ENCODE results near the gene AATF. TPM values are rescaled to one million over a fixed set of nuclear protein-coding genes. Genes with fewer than 3 reads are reported as not detected.
A peak's percentile ranks its signal among the peaks of the same experiment; 100 is the strongest.

Gene AATF
- total and polyA plus RNA-seq, 2 experiments from 2014 or later, result 31.2 to 35.7 TPM

DNA sequence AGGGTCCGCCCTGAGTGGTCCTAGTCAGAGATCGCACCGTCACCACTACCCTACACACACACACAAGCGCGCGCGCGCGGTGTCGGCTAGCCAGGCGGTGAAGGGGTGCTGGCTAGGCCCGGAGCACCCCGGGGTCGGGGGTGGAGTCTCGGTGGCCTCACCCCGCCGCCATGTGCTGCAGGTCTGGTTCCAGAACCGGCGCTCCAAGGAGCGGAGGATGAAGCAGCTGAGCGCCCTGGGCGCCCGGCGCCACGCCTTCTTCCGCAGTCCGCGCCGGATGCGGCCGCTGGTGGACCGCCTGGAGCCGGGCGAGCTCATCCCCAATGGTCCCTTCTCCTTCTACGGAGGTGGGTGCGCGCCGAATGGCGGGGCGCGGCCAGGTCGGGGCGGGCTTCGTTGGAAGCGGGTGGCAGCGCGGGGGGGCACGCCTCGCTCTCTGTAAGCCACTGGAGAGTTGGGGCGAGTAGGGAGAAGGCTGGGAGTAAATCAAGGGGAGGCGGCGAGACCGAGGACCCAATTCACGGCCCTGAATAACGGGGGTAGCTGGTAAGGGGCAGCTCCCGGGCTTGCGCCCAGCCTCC, 6.6 kb upstream of the AATF start:
- H4K20me1 ChIP-seq (ENCODE audit: insufficient read depth, poor library complexity, severe bottlenecking), result no peaks in the 10 kb centered on the region
- H3K27ac ChIP-seq, result no peak overlapping the region
- TF ChIP-seq CTCF (IDR thresholded peaks at IDR 0.05; ENCODE audit: poor library complexity) (no peak), EZH2phosphoT487 (IDR thresholded peaks at IDR 0.05; ENCODE audit: low read depth, severe bottlenecking, unreplicated experiment) (peak; percentile 93), EZH2 (IDR thresholded peaks at IDR 0.05; ENCODE audit: borderline replicate concordance) (peak; percentile 96)
- peak overlapping the region; percentile 45 for H2AFZ ChIP-seq
- no peaks in the 10 kb centered on the region for H3K36me3 ChIP-seq (replicated peaks; ENCODE audit: insufficient read depth, low read depth)
- peaks cover 99% of the 10 kb centered on the region for H3K27me3 ChIP-seq
- no peak overlapping the region for H3K4me3 ChIP-seq
- H3K9me2 ChIP-seq (replicated peaks; ENCODE audit: insufficient read depth), result no peaks in the 10 kb centered on the region
- H3K9me3 ChIP-seq (ENCODE audit: low read depth), result no peaks in the 10 kb centered on the region
- no peaks in the 10 kb centered on the region for H3K79me2 ChIP-seq
- no peak for DNase-seq (ENCODE audit: low spot score)
- H3K4me1 ChIP-seq (ENCODE audit: insufficient read depth), result peaks cover 15% of the 10 kb centered on the region
- WGBS (ENCODE audit: low lambda C conversion rate, missing lambda C conversion rate), result 2% methylated on average over 45 of the region's 57 CpGs
- peak overlapping the region; percentile 73 for H3K4me2 ChIP-seq

- peak overlapping the region; percentile 73 for H3K4me2 ChIP-seq
- no peak overlapping the region for H3K27ac ChIP-seq
- WGBS (ENCODE audit: low lambda C conversion rate, missing lambda C conversion rate), result 5% methylated on average over 31 of the region's 59 CpGs
- no peaks in the 10 kb centered on the region for H3K9me3 ChIP-seq (ENCODE audit: low read depth)
- no peak for TF ChIP-seq CTCF (IDR thresholded peaks at IDR 0.05; ENCODE audit: poor library complexity)
- peak; percentile 96 for TF ChIP-seq EZH2 (IDR thresholded peaks at IDR 0.05; ENCODE audit: borderline replicate concordance)
- peak; percentile 83 for TF ChIP-seq EZH2phosphoT487 (IDR thresholded peaks at IDR 0.05; ENCODE audit: low read depth, severe bottlenecking, unreplicated experiment)
- peaks cover 10% of the 10 kb centered on the region for H3K4me1 ChIP-seq (ENCODE audit: insufficient read depth)
- H4K20me1 ChIP-seq (ENCODE audit: insufficient read depth, poor library complexity, severe bottlenecking), result no peaks in the 10 kb centered on the region
- DNase-seq (ENCODE audit: low spot score), result peak; percentile 5
- peak overlapping the region; percentile 45 for H2AFZ ChIP-seq
- H3K36me3 ChIP-seq (replicated peaks; ENCODE audit: insufficient read depth, low read depth), result no peaks in the 10 kb centered on the region
- H3K79me2 ChIP-seq, result no peaks in the 10 kb centered on the region
- no peaks in the 10 kb centered on the region for H3K9me2 ChIP-seq (replicated peaks; ENCODE audit: insufficient read depth)
- H3K4me3 ChIP-seq, result no peak overlapping the region
- peaks cover 99% of the 10 kb centered on the region for H3K27me3 ChIP-seq
Observed at GRCh38 chr17:36942631-36943125, 6.1 kb upstream of the AATF start.

DNA sequence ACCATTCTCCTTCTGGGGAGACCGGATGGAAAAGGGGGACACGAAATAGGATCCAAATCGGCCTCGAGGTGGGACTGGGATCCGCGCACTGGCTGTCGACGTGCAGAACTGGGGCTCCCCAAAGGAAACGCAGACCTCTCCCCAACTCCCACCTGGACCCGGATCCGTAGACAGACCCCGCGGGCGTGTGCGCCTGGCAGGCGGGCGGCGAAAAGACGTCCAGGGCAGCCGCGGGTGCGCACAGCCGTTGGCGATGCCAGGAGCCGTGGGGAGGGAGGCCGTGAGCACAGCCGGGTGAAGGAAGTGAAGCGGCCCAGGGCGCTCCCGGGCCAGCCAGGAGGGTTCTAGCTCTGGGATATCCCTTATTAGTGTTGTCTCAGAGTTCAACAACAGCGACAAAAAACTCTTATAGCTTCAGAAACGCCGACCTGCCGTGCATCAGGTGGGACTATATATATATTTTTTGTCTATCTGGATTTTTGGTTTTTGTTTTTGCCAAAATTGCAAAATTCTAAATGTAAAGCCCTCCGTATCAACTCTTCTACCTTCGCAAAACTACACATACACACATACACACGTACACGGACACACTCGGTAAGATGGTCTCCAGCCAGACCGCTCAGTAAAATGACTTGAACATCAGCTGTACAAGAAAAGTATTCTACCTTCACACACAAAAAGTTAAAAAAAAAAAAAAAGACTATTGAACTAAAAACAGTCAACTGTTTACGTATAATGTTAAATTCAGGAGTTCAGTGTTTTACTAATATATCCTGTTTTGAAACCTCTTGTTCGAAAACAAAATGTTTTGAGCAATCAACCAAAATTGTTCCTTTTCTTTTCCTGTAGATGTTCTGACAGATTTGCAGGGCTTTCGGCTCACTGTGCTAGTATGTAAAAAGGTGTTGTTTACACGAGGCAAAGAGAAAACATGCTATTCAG, 5.2 kb upstream of the AATF start:
- WGBS (ENCODE audit: low lambda C conversion rate, missing lambda C conversion rate), result 13% methylated on average over 44 of the region's 44 CpGs
- peaks cover 94% of the 10 kb centered on the region for H3K27me3 ChIP-seq
- H3K4me1 ChIP-seq (ENCODE audit: insufficient read depth), result peaks cover 2% of the 10 kb centered on the region
- no peak overlapping the region for H3K4me3 ChIP-seq
- no peaks in the 10 kb centered on the region for H3K79me2 ChIP-seq
- DNase-seq (ENCODE audit: low spot score), result peak; percentile 5
- no peaks in the 10 kb centered on the region for H3K9me3 ChIP-seq (ENCODE audit: low read depth)
- H3K27ac ChIP-seq, result no peak overlapping the region
- H3K9me2 ChIP-seq (replicated peaks; ENCODE audit: insufficient read depth), result no peaks in the 10 kb centered on the region
- no peak overlapping the region for H2AFZ ChIP-seq
- TF ChIP-seq EZH2 (IDR thresholded peaks at IDR 0.05; ENCODE audit: borderline replicate concordance), result peak; percentile 85
- TF ChIP-seq CTCF (IDR thresholded peaks at IDR 0.05; ENCODE audit: poor library complexity), result no peak
- peak; percentile 17 for TF ChIP-seq EZH2phosphoT487 (IDR thresholded peaks at IDR 0.05; ENCODE audit: low read depth, severe bottlenecking, unreplicated experiment)
- H3K4me2 ChIP-seq, result no peak overlapping the region
- H3K36me3 ChIP-seq (replicated peaks; ENCODE audit: insufficient read depth, low read depth), result no peaks in the 10 kb centered on the region
- no peaks in the 10 kb centered on the region for H4K20me1 ChIP-seq (ENCODE audit: insufficient read depth, poor library complexity, severe bottlenecking)

Data from hepatocyte (in vitro differentiated cells).